Measurements from ENCODE around the gene CDH23.

Gene CDH23

DNA sequence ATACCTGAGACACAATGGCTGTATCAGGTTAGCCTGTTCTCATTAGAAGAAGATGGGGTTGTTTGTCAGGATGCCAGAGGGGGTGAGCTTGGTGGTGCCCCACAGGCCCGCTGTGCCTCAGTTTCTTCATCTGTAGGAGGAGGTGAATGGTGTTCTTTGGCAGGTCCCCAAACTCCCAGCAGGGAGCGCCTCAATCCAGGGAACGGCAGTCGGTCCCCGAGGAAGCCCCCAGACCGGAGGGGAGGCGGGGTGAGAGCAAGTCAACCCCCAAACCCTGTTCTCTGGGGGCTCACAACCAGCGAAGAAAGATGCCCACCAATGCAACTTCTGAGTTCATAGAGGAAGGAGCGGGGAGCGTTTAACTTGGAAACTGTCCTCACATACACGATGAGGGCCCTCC lies 306.9 kb downstream of the CDH23 start:
- DNase-seq (ENCODE audit: low read depth in 2 of 2, low spot score in 1 of 2): no peak

DNA sequence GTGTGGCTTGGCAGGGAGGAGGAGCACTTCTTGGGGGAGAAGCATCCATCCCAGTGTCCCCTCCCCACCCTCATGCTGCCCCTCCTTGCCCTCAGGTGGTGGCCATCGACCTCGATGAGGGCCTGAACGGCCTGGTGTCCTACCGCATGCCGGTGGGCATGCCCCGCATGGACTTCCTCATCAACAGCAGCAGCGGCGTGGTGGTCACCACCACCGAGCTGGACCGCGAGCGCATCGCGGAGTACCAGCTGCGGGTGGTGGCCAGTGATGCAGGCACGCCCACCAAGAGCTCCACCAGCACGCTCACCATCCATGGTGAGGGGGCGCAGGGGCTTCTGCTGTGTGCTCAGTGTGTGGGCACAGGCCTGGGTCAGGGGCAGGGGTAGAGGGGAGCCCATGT lies 308.1 kb downstream of the CDH23 start:
- no peak for DNase-seq (ENCODE audit: low read depth in 2 of 2, low spot score in 1 of 2)

DNA sequence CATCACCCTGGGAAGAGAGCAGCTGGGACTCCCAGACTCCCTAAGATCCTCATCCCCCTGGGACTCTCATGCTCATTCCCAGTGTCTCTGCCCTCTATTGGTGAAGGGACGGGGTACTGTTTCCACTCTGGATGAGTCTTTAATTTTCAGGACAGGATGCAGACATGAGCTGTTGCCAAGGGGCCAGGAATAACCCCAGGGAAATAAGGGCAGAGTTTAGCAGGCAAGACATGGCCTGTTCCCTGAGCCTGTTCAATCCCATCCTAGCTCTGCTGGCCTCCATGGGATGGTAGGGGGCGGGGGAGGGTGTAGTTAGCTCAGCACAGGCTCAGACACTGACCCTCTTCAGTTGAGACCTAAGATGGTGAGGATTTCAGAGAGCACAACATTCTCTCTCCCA lies 308.9 kb downstream of the CDH23 start:
- no peak for DNase-seq (ENCODE audit: low read depth in 2 of 2, low spot score in 1 of 2)

DNA sequence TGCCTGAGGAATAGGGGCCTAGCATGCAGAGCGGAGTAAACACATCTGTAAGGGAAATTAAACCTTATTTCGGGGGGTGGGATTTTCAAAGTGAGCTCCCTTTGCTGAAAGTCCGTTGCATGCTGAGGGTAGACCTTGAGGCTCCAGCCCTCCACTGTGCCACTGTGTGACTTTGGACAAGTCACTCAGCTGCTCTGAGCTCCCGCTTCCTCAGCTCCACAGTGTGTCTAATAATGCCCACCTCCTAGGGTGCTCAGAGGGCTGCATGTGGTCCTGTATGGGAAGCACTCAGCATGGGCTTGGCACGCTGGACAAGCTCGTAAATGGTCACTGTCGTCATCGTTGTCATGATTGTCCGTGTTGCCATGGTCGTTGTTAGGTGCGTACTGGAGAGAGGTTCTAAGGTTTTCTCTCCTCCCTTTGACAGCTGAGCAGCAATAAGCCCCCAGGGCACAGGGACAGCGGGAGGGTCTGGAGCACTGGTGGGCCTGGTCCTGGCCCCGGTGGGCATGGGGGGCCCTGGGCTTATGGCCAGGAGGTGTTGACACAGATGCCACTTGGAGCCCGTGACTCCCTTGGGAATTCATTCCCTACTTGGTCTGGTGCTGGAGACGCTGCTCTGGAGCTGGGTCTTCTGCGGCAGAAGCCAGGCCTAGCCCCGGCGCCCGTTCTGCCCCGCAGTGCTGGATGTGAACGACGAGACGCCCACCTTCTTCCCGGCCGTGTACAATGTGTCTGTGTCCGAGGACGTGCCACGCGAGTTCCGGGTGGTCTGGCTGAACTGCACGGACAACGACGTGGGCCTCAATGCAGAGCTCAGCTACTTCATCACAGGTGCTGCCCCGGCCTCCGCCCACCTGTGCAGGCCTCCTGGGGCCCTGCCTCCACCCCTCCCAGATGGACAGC lies 309.7 kb downstream of the CDH23 start:
- DNase-seq (ENCODE audit: low read depth in 2 of 2, low spot score in 1 of 2): no peak

DNA sequence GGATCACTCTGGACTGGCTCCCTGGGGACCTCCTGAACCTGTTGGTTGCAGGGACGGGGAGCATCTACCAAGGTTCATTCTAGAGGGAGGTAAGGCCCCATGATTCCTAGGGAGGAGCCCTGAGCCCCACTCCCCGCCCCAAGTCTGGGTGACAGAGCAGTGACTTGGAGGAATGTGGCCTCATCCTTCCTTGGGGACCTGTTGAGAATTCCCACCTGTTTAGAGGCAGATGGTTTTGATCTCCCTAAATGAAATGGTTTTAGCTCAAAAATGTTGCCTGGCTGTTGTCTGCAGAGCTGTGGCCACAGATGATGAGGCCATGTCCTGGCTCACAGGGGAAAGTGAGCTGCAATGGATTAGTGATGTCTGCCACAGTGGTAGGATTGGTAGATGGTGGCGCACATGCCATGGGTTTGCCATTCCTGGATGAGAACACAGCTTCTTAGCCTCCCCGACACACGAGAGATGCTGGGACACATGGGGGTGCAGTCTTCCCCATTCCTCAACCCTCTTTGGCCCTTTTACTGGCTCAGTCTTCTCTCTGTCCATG lies 310.6 kb downstream of the CDH23 start:
- DNase-seq (ENCODE audit: low read depth in 2 of 2, low spot score in 1 of 2): no peak

DNA sequence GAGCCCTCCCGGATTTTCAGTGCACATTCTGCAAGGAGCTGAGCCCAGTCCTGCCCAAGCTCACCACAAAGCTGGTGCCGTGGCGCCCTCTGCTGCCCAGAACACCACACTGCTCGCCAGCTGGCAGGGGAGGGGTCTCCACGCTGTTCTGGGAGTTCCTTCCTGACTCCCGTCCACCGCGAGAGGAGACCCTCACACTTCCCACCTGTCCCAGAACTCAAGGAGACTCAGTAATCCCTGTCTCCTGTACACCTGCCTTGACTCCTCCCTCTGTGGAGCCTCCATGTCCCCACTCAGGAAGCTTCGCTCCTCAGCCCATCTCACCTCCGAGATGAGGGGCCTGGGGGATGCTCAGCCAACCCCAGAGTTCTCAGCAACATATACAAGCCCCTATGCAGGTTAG lies 311.6 kb downstream of the CDH23 start:
- DNase-seq (ENCODE audit: low read depth in 2 of 2, low spot score in 1 of 2): peak in 1 of 2 donors; percentile 25

DNA sequence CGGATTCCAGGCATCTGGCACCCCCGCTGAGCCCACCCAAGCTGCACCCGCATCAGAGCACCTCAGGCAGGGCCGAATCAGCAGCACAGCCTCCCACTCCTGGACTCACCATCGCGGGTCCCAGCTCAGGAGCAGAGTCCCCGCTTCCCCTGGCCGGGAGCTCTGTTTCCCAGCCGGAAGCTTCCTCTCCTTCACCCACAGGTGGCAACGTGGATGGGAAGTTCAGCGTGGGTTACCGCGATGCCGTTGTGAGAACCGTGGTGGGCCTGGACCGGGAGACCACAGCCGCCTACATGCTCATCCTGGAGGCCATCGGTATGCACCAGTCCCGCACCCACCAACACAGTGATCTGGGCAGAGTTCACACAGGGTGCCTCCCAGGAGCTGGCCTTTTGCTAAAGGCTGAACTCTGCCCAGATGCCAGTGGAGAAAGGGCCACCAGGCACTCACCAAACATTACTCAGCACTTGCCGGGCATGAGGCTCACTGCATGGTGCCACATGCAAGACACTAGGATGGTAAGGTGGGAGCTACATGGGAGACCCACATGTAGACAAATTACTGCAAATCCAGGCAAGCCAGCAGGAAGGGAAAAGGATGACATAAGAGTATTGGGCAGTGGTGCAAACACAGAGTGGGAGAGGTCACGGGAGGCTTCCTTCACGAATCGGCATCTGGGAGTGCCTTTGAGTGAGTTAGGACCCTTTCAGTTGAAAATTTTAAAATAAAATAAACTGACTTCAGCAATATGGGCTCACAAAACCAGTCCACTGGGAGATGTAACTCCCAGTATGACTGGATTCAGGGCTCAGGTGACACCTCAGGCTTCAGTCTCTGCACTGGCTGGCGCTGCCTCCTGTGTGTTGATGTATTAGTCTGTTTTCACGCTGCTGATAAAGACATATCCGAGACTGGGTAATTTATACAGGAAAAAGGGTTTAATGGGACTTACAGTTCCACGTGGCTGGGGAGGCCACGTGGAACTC lies 312.5 kb downstream of the CDH23 start:
- no peak for DNase-seq (ENCODE audit: low read depth in 2 of 2, low spot score in 1 of 2)

DNA sequence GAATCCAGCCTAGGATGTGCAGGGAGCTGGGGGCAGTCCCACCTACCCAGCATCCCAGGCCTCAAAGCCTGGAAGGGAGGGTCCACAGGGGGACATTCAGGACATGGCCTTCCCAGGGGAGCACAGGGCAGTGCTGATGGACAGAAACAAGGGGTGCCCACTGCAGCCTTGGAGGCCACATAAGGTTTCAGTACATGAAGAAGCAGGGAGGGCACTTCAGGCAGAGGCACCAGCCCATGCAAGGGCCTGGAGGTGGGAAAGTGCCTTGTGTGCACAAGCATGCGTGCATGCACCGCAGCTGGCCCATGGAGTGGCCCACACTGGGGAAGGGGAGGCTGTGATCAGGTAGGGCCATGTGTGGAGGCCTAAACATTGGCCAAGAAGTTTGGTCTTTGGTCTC lies 313.8 kb downstream of the CDH23 start:
- DNase-seq (ENCODE audit: low read depth in 2 of 2, low spot score in 1 of 2): no peak

DNA sequence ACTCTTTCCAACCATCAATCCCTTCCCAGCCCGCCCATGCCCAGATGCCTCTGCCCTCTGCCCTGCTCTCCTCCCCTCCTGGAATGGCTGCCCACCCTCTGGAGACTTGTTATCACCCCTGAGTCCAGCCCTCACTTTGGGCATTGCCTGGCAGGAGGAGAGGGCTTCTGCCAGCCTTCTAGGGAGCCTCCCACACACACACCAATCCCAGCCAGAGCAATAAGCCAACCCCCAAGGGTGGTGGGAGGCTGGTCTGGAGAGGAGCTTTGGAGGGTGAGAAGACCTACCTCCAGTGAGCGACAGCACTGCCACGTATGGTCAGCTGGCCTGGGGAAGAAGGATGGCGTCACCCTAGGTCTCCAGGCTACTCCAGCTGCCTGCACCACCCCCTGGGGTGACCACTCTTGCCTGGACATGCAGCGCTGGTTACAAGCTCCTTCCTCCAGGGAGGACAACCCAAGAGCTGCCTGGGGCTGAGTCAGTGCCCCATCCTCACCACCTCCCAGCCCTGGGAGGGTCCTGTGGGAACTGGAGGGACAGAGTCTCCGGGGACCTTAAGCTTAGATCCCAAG lies 314.4 kb downstream of the CDH23 start:
- DNase-seq (ENCODE audit: low read depth in 2 of 2, low spot score in 1 of 2): no peak

DNA sequence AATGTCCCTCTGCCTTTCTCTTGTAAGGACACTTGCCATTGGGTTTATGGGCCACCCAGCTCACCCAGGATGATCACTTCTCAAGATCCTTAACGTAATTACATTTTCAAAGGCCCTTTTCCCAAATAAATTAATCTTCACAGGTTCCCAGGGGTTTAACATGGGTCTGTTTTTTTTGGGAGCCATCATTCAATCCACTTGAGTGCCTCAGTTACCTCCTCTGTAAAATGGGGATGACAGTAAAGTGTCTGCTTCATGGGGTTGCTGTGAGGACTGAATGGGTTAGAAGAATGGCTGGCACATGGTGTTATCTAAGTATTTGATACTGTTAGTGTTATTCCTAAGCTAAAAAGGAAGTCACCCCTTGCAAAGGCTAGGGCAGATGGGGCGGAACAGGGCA lies 315.4 kb downstream of the CDH23 start:
- no peak for DNase-seq (ENCODE audit: low read depth in 2 of 2, low spot score in 1 of 2)

DNA sequence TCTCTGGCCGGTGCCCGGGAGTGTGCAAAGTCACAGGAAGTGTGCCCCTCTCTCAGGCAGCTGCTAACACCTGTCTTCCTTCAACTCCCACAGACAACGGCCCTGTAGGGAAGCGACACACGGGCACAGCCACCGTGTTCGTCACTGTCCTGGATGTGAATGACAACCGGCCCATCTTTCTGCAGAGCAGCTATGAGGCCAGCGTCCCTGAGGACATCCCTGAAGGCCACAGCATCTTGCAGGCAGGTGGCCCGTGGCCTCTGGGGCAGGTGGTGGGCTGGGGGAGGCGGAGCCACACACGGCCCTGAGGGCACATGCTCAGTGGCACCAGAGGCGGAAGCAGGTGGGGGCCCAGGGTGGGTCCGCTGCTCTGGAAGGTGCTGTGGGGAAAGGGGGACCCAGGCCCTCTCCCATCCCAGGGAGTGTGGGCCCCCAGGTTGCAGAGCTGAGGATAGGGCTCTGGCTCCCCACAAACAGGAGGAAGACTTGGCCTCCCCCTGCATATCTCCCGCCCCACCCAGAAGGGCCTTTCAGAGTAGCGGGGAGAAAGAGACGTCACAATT lies 315.9 kb downstream of the CDH23 start:
- DNase-seq (ENCODE audit: low read depth in 2 of 2, low spot score in 1 of 2): peak in 1 of 2 donors; percentile 19

DNA sequence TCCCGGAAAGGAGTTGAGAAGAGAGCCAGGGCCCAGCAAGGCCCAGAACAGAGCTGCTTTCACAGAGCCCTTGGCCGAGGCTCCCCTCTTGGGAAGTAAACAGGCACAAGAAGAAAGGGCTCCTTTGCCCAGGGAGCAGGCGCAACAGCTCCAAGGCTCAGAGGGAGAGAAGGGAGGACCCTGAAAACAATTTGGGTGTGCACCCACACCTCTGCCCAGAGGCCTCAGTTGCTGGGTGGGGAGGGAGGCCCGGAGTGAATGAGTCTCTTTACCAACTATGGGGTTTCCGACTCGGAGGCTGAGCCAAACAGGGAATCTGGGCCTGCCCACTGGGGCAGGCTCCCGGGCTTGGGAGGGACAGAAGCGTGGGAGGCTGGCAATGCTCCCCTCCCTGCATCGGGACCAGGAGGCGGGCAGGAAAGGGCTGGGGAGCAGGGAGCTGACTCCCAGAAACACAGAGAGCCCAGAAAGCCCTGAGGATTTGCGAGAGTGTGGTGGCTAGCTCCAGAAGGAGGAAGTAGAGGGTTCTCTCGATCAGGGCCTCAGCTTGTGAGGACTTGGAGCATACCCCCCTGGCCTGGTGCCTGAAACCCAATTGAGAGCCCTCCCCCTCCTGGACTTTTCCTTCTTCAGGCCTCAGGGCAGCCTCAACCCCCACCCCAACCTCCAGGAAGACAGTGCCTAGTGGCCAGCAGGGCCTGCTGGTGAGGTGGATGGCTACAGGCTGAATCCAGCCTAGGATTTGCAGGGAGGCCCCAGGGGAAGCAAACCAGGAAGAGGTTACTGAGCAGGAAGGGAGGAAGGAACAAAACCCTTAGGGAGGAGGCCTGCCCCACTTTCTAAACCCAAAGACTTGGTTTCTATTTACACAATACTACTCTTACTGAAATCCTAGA lies 316.7 kb downstream of the CDH23 start:
- DNase-seq (ENCODE audit: low read depth in 2 of 2, low spot score in 1 of 2): no peak

DNA sequence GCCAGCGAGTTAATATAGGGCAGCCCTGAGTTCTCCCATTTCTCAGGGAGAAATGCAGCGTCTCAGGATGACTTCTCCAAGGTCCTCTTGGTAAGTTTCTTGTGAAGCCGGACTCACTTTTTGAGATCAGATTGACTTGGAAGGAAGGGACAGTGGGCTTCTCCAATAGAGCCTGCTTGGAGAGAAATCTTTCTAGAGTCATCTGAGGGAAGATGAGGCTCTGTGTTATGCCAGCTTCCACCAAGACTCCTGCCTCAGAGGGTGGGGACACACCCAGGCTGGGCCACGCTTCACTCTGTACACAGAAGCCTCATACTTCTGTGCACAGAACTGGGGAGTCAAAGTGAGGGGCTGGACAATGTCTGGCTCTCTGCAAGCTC lies 317.3 kb downstream of the CDH23 start:
- DNase-seq (ENCODE audit: low read depth in 2 of 2, low spot score in 1 of 2): no peak

DNA sequence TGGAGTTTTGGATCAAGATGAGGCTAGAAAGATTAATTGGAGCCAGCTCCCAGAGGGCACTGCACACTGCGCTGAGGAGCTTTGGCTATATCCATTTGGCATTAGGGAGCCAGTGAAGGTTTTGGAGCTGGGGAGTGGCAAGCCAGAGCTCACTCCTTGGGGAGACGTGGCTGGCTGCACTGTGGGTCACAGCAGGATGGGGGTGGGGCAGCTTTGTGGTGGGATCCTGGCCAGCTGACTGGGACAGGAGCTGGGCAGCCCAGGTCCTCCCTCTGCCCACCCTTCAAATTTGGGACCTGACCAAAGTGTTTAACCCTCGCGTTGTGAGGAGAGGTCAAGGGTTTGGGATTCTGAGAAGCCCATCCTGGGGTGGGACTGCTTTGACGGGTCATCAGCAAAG lies 317.9 kb downstream of the CDH23 start:
- no peak for DNase-seq (ENCODE audit: low read depth in 2 of 2, low spot score in 1 of 2)

DNA sequence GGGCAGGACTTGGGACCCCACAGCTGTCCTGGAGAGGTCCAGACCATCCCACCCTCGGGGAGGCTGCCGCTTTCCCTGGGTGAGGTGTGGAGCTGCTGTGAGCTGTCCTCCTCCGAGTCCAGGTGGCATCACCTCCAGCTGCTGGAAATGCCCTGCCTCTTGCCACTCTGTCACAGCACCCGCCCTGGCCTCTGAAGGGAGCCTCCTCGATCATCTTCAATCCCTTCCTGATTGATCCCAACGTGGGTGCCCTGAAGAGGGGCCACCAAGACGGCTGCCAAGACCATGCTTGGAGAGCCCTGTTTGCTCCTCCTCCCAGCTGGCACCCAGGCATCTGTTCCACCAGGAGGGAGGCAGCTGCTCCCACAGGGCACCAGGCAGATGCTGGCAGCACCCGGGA lies 318.3 kb downstream of the CDH23 start:
- DNase-seq (ENCODE audit: low read depth in 2 of 2, low spot score in 1 of 2): no peak

DNA sequence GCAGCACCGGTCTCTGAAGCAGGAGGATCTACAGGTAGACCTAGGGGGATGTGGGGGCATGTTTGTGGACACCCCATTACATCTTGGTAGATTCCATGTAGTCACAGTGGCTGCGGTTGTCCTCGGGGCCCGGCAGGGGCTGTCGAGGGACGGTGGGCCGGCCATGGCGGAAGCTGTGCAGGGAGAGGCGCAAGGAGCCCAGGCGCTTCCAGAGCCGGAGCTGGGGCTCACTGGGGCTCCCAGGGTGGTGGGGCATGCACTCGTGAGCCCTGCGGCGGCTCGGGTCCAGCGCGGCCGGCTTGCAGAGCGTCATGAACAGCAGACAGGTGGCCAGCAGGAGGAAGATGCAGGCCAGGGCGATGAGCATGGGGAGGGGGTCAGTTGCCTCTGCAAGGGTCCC lies 319.1 kb downstream of the CDH23 start:
- no peak for DNase-seq (ENCODE audit: low read depth in 2 of 2, low spot score in 1 of 2)

DNA sequence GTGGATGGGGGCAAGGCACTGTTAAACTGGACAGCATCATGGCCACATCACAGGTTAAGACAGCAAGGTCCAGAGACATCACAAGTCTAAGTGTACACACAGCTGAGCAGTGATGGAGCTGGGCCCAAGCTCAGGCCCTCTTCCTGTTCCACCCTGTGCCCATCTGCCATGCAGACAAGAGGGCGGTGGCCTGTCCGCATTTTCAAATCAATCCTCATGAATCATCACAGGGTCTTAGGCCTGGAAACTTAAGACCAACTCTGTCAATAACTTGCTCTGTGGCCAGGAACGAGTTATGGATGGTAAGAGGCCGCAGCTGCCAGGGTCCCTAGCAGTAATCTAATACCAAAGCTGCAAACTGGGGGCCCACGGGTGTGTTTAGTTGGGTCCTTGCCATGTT lies 319.7 kb downstream of the CDH23 start:
- DNase-seq (ENCODE audit: low read depth in 2 of 2, low spot score in 1 of 2): no peak

DNA sequence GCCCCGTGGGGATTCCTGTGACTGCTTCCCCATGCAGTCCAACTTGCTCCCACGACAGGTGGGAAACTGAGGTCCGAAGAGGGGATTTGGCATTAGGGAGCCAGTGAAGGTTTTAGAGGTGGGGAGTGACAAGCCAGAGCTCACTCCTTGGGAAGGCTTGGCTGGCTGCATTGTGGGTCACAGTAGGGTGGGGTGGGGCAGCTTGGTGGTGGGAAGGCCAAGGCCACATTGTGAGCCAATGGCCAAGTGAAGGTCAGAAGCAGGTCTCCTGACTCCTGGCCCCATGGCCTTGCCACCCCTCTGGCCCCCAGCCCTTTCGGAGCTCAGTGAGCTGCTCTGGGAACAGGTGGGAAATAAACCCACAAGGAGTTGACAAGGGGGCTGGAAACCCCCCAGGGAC lies 320.3 kb downstream of the CDH23 start:
- no peak for DNase-seq (ENCODE audit: low read depth in 2 of 2, low spot score in 1 of 2)

DNA sequence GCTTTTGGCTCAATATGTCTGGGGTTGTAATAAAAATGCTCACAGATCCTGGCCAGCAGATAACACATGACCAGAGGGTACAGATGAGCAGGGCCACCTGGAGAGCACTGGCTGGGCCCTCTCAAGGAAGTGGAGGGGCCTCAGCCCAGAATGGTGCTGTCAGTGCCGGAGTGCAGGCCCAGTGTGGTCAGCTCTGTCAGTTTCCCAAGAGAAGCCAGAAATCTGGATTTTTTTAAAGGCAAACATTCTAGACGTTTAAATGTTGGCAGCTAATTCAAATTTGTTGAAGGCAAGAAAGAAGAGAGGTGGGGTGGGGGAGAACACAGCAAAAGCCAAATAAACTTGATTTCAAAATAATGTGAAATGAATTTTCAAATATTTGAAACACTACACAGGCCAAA lies 320.8 kb downstream of the CDH23 start:
- no peak for DNase-seq (ENCODE audit: low read depth in 2 of 2, low spot score in 1 of 2)

DNA sequence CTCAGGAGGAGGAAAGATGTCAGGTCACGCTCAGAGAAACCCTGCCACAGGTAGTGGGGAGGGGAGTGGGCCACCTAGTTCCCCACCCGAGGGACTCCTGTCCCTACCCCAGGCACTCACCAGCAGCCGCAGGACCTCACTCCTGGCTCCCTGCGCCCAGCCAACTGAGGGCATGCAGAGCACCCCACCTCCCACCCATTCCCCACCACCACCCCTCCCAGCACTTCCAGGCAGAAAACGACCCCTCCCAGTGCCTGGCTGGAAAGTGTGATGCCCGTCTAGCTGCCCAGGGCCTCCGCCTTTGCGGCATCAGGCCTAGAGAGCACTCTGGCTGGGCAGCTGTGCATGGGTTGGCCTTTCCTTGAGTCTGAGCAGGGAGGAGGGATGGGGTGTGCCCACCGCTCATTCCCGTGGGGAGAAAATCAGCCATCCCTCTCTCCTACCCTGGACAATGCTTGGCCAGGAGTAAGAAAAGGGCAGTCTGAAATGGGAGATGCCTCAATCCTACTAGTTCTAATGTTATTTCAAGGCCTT lies 321.5 kb downstream of the CDH23 start:
- DNase-seq (ENCODE audit: low read depth in 2 of 2, low spot score in 1 of 2): no peak
